ENCODE results near the gene SIX2.

Gene SIX2

GRCh38 chr2:45001869-45002385, 7.3 kb downstream of the SIX2 start:
- DNase-seq (ENCODE audit: low spot score): no peak

DNA sequence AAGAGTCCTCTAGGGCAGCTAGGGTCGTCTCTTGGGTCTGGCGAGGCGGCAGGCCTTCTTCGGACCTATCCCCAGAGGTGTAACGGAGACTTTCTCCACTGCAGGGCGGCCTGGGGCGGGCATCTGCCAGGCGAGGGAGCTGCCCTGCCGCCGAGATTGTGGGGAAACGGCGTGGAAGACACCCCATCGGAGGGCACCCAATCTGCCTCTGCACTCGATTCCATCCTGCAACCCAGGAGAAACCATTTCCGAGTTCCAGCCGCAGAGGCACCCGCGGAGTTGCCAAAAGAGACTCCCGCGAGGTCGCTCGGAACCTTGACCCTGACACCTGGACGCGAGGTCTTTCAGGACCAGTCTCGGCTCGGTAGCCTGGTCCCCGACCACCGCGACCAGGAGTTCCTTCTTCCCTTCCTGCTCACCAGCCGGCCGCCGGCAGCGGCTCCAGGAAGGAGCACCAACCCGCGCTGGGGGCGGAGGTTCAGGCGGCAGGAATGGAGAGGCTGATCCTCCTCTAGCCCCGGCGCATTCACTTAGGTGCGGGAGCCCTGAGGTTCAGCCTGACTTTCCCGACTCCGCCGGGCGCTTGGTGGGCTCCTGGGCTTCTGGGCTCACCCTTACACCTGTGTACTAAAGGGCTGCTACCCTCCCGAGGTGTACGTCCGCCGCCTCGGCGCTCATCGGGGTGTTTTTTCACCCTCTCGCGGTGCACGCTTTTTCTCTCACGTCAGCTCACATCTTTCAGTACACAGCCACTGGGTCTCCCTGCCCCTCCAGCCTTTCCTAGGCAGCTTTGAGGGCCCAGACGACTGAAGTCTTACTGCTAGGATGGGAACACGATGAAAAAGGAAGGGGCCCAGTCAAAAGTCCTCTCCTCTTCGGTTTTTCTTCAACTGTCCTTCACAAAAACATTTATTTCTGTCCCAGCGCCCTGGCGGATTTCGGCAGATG, 8.1 kb downstream of the SIX2 start:
- peak; percentile 19 for DNase-seq (ENCODE audit: low spot score)

DNA sequence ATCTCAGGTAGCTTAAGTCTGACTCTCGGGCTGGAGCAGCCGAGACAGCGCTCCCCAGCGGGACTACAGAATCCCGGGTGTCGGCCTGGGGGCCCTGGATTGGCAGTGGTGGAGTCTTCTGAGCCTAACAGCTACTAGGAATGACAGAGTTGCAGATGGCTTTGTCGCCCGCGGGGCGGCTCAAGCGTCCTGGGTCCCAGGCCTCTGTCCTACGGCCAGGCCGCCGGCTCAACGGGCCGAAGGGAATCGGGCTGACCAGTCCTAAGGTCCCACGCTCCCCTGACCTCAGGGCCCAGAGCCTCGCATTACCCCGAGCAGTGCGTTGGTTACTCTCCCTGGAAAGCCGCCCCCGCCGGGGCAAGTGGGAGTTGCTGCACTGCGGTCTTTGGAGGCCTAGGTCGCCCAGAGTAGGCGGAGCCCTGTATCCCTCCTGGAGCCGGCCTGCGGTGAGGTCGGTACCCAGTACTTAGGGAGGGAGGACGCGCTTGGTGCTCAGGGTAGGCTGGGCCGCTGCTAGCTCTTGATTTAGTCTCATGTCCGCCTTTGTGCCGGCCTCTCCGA, 8.8 kb downstream of the SIX2 start:
- DNase-seq (ENCODE audit: low spot score): no peak

DNA sequence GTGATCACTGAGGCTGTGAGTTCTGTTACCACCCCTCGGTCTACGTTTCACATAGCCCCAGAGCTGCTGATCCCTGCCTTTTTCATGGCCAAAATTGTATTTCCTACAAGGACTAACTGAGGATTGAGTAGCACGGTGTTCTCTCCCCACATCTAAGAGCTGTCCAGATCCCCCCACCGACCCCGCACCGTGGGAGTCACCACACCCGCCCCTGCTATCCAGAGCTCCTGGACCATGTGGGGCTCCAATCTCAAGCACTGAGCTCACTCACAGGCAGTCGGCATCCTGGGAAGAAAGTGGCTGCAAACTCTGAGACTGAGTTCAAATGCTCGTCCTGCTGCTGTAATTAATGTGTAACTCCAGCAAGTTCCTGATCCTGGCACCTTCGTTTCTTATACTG, 9.7 kb downstream of the SIX2 start:
- no peak for DNase-seq (ENCODE audit: low spot score)

- no peak for DNase-seq (ENCODE audit: low spot score)
These were observed 11.3 kb downstream of the SIX2 start for GRCh38 chr2:44997963-44998362.

DNA sequence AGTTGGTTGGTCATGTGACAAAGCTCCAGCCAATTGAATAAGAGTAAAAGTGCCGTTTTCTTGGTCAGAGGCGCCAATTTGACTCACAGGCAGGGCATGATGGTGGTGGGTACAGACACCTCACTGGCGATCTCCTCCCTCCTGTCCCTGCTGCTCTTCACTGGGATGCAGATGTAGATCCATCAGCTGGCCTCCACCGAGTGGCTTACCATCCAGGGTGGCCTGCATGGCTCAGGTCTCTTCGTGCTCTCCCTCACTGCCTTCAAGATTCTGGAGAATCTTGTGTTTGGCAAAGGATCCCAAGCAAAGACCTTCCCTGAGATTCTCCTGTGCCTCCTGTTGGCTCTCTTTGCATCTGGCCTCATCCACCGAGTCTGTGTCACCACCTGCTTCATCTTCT, 12.9 kb downstream of the SIX2 start:
- DNase-seq (ENCODE audit: low spot score): no peak

DNA sequence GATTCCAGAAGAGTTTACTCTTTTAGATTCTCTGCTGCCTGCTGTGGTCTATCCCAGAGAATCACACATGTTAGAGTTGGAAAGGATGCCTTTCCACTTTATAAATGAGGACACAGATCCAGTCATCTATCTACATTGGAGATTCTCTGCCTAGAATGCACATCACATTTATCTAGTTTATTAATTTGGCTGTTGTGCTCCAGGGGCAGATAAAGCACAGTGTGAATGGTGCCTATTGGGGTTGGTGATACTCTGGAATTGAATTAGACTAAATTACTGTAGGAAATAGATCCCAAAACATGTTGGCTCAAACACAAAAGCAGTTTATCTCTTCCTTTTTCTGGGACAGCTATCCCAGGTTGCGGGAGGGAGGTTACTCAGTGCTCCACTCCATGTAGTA, 14.9 kb downstream of the SIX2 start:
- DNase-seq (ENCODE audit: low spot score): no peak

DNA sequence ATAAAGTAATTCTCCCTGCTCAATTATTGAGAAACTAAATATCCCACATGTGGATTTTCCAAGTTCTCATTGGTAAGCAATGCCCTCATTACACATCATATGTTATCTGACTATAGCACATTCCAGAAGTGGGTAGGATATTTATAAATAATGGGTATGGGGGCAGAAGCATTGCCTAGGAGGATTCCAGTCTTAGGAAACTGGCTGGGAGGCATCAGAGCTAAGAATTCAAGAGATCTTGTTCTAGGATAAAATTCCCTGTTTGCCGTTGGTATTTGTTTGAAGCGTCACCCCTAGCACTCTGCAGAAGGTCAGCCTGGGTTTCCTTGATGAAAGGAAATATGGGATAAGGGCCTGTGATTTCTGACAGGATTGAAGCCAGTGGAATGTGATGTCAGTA, 20.1 kb downstream of the SIX2 start:
- DNase-seq (ENCODE audit: low spot score): no peak

GRCh38 chr2:44983836-44984604, 25.2 kb downstream of the SIX2 start:
- no peak for DNase-seq (ENCODE audit: low spot score)

DNA sequence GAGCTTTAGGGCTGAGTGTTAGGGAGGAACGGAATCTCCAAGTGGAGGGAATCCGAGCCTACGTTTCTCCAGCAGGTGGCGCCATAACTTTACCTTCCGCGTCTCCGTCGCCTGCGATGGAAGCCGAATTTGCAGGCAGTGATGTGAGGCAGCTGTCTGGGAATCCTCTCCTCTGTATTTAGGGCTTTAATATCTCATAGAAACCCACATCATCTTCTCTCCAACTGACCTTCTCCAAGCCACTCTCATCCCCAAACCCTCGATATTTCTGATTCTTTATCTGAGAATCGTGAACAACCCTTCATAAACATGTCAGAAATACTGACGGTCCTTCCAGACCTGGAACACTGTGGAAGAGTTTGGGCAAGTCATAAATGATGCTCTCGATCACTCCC, 27.5 kb downstream of the SIX2 start:
- DNase-seq (ENCODE audit: low spot score): peak; percentile 86

DNA sequence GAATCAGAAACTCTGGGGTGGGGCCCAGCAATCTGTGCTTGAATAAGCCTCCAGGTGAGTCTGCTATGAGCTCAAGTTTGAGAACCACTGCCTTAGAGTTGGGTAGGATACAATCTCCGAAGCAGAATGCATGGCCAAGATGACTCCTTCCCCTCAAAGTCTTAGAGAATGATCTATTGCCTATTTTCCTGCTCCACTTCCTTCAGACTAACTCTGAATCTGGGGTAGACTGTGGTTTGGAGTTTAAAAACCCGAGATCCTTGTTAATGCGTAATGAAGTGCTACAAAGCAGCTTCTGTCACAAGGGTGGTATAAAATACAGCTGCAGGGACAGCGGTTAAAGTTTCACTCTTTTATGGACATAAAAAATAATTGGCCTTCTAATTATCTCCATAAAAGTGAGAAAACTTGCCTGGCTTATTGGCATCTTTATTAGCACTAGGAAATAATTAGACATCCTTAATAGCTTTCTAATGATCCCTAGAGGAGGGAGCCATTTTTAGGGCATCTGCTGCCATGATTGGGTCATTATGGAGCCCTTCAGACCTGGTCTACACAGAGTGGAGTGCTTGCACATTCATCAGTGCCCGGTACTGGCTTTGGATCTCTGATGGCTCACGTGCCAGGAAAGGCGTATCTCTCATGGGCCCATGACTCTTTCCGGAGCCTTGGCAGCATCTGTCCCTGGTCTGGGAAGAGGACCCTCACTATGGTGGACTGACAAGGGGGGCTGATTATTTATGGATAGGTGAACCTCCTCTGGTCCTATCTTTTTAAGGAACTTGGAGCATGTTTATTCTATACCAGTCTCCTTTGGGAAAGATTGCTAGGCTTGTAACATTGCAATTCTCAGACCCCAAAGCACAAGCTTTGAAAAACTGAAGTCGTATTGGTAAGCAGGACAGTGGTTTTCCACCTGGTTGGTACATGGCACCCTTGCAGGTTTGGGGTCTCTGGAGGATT, 28.2 kb downstream of the SIX2 start:
- DNase-seq (ENCODE audit: low spot score): no peak

GRCh38 chr2:44979581-44979980, 29.7 kb downstream of the SIX2 start:
- no peak for DNase-seq (ENCODE audit: low spot score)

DNA sequence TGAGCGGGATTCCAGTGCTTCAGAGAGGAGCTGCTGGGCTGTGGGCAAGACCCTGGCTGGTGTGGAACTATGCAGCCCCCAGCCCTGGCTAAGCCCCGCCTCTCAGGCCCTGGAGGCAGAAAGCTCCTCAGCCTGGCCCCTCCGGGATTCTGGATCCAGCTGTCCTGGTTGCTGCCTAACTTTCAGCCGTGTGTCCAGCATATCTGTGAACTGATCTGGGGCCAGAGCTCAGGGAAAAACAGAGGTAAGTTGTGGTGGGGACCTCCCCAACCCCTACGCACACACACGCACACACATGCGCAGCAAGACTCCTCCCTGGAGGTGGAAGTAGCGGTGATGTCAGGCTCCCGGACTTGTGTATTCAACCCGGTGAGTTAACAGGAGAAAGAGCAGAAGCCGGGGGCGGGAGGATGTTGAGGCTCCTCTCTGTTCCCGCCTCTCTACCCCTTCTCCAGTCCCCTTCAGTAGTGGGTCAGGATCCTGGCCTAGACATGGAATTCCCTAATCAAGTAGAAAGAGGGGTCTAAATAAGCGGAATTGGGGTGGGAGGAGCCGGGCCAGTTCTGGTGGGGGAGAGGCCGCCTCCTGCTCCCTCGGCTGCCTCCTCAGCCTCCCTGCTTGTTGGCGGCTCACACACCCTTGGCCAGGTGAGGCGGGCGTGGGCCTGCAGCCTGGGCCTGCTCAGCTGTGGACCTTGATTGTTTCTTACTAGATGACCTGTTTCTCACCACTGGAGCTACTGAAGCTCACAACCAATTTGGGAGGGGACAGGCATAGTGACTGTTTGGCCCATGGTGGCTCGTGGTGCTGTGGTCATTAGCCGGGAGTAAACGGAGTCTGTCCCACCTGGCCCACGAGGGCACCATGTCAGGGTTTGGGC, 33.4 kb downstream of the SIX2 start:
- DNase-seq (ENCODE audit: low spot score): no peak

GRCh38 chr2:44974064-44974715, 35.1 kb downstream of the SIX2 start:
- peak; percentile 69 for DNase-seq (ENCODE audit: low spot score)

GRCh38 chr2:44972771-44973535, 36.3 kb downstream of the SIX2 start:
- DNase-seq (ENCODE audit: low spot score): no peak

DNA sequence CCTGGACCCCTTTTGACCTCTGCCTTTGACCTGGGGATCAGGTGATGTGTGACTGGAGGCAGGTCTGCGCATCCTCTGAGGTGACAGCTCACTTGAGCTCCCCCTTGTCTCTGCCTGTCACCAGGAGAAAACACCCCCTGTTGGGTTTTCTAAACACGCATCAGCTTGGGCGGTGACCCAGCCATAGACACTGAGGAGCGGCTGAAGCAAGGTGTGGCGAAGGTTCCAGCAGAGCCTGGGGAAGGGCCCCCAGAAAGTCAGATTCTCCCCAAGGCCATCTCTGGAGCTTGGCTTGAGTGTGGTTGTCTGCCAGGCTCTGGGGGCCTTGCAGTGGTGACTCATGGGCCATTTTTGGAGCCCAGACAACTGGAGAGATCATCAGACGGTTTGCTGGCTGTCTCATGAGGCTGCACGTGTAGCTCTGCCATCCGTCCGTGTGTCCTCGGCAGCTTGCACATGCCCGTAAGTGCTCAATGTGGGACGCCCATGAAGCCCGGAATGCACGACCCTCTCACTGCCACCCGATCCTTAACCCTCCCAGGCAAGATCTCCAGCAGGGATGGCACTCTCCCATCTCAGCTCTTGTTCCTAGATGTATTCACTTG, 38.3 kb downstream of the SIX2 start:
- no peak for DNase-seq (ENCODE audit: low spot score)

DNA sequence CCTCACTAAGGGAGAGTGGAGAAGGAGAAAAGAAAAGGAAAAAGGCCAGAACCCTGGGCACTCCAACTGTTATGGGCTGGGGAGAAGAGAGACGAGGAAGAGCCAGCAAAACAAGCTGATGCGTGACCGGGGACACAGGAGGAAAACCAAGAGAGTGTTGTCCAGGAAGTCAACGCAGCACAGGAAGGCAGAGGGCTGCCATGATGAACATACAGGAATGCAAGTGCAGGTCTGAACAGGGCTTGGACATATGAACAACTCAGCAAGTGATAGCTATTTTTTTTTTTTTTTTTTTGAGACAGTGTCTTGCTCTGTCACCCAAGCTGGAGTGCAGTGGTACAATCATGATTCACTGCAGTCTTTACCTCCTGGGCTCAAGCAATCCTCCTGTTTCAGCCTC, 39.3 kb downstream of the SIX2 start:
- DNase-seq (ENCODE audit: low spot score): no peak

DNA sequence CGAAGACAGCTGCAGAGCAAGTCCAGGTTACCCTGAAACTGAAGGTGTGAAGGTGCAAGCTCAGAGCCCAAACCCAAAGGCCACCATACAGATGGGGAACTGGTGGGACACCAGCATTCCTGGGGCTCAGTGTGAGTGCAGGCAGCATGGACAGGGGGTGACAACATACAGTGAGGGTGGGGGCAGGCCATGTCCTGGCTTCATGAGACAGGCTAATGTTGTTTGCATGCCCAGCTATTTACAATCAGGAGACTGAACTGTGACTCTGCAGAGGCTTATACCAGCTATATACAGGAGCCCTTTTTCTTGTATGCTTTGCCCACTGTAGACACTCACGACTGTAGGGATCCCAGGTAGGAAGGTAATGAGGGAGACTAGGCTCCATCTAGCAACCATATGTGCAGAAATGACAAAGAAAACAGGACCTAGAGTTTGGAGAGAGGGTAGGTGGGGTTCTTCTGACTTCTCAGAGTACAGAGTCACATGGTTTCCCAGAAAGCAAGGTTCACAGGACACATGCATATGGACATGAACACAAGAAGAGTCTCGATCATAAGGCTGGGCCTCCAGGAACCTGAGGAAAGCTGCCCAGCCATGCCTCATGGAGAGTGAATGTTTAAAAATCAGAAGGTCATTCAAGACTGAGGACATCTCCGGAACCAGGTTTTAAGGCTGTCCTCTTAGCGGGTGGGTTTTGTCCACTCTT, 41.4 kb downstream of the SIX2 start:
- no peak for DNase-seq (ENCODE audit: low spot score)

All from AG08395 (cell line).